GM12878 (cell line): Measurements from ENCODE around the gene NADSYN1. TPM values are rescaled to one million over a fixed set of nuclear protein-coding genes. Genes with fewer than 3 reads are reported as not detected.

Source experiments
- ATAC-seq: fragments of 200-7000 bp; cut with Tn5 transposase; 3 replicates; pipeline ENCODE4 v1.9.1; 2020; ENCODE audit warnings: mild to moderate bottlenecking, moderate library complexity
- BruUV-seq: library from RNA; stranded (reverse); fragments of 400-500 nt; replicated peaks from 2 replicates; lab custom pipeline; 2021; lab: Mats Ljungman, UMichigan
- CTCF ChIA-PET: fragments of 300-600 bp; sonication (Branson Sonifier 250); formaldehyde crosslinking; extraction: SDS; loops from one replicate; lab custom pipeline; 2021; ENCODE audit warnings: inconsistent platforms; lab: Yijun Ruan, JAX
- POLR2A ChIA-PET: fragments of 350-600 bp; formaldehyde crosslinking; extraction: SDS; loops from one replicate; lab custom pipeline; 2021; ENCODE audit warnings: inconsistent platforms; lab: Charles Lee
- RAD21 ChIA-PET: fragments of 300-600 bp; sonication (Branson Sonifier 250); formaldehyde crosslinking; loops from one replicate; lab custom pipeline; 2023; ENCODE audit warnings: antibody characterized with exemption; ENCODE audit not compliant: unreplicated experiment; lab: Charles Lee
- SMC1A ChIA-PET: fragments of 300-600 bp; sonication (Branson Sonifier 250); formaldehyde crosslinking; loops from one replicate; lab custom pipeline; 2023; ENCODE audit not compliant: unreplicated experiment, uncharacterized antibody; lab: Charles Lee
- DNase-seq: peaks from one replicate; pipeline ENCODE4 v3.0.0-alpha.2; 2011; ENCODE audit warnings: low read depth, low spot score
- FAIRE-seq: peaks from 3 replicates; lab custom pipeline; 2011; peaks lifted over from hg19 to GRCh38; lab: Jason Lieb, UNC
- H2AFZ ChIP-seq: 2 replicates; pipeline ENCODE4 v1.6.0; 2011; ENCODE audit warnings: low read depth, low read length, control low read depth; ENCODE audit not compliant: control insufficient read depth
- H3K27ac ChIP-seq: 2 replicates; pipeline ENCODE4 v1.5.1; 2011; ENCODE audit warnings: control low read depth; ENCODE audit not compliant: control insufficient read depth, insufficient read depth
- H3K27me3 ChIP-seq, 2 experiments: replicated peaks in 1 of 2; 2 replicates each; pipeline versions ENCODE4 v1.6.0 to v1.6.1; 2011; ENCODE audit warnings: low read length in 1 of 2; ENCODE audit not compliant: control insufficient read depth in 2 of 2, insufficient read depth in 2 of 2
- H3K36me3 ChIP-seq, 2 experiments: 2 replicates each; pipeline ENCODE4 v1.5.1; 2011; ENCODE audit warnings: low read length in 1 of 2; ENCODE audit not compliant: control insufficient read depth in 2 of 2, insufficient read depth in 2 of 2
- H3K4me1 ChIP-seq: 2 replicates; pipeline ENCODE4 v1.6.1; 2011; ENCODE audit warnings: mild to moderate bottlenecking, low read length, moderate library complexity, mixed read lengths; ENCODE audit not compliant: control insufficient read depth, insufficient read depth
- H3K4me2 ChIP-seq: 2 replicates; pipeline ENCODE4 v1.6.0; 2011; ENCODE audit warnings: control low read depth; ENCODE audit not compliant: control insufficient read depth, insufficient read depth
- H3K4me3 ChIP-seq: fragments of 200-600 bp; sonication (generic); 2 replicates; pipeline ENCODE4 v1.5.1; 2016
- H3K79me2 ChIP-seq: 2 replicates; pipeline ENCODE4 v1.6.0; 2011; ENCODE audit warnings: low read length; ENCODE audit not compliant: control insufficient read depth, insufficient read depth
- H3K9ac ChIP-seq: 2 replicates; pipeline ENCODE4 v1.8.0; 2011; ENCODE audit warnings: low read length, control low read depth, mixed read lengths; ENCODE audit not compliant: control insufficient read depth, insufficient read depth
- H3K9me3 ChIP-seq: replicated peaks from 3 replicates; pipeline ENCODE4 v1.5.1; 2011; ENCODE audit warnings: mild to moderate bottlenecking, low read length; ENCODE audit not compliant: control insufficient read depth, insufficient read depth
- H4K20me1 ChIP-seq: 2 replicates; pipeline ENCODE4 v1.6.0; 2011; ENCODE audit not compliant: control insufficient read depth, insufficient read depth
- CHD2 ChIP-seq: IDR thresholded peaks from 2 replicates; pipeline ENCODE4 v1.6.1; 2011; ENCODE audit warnings: low read depth, low read length, improper control_type of control experiment, borderline replicate concordance
- CHD4 ChIP-seq: fragments of 200-600 bp; sonication (generic); IDR thresholded peaks from 2 replicates; pipeline ENCODE4 v1.6.1; 2016; ENCODE audit warnings: mild to moderate bottlenecking
- EGR1 ChIP-seq, 2 experiments: IDR thresholded peaks; 1 replicate in 1 of 2; 2 replicates in 1 of 2; pipeline ENCODE4 v1.6.1; 2011 to 2012; ENCODE audit warnings: low read depth in 2 of 2, low read length in 2 of 2, borderline replicate concordance in 1 of 2, mild to moderate bottlenecking in 1 of 2, moderate library complexity in 1 of 2
- ESRRA ChIP-seq: IDR thresholded peaks from 2 replicates; pipeline ENCODE4 v1.6.1; 2012; ENCODE audit warnings: mild to moderate bottlenecking, low read length, improper control_type of control experiment
- MEF2A ChIP-seq: IDR thresholded peaks from 2 replicates; pipeline ENCODE4 v1.6.1; 2011; ENCODE audit warnings: low read depth, mild to moderate bottlenecking, low read length, moderate library complexity; ENCODE audit not compliant: insufficient read depth
- POLR2A ChIP-seq: IDR thresholded peaks from 2 replicates; pipeline ENCODE4 v1.6.1; 2011; ENCODE audit warnings: low read depth, mild to moderate bottlenecking, low read length
- POLR2AphosphoS5 ChIP-seq: IDR thresholded peaks from 2 replicates; pipeline ENCODE4 v1.6.1; 2011; ENCODE audit warnings: mild to moderate bottlenecking, low read length, inconsistent platforms
- RFX5 ChIP-seq: IDR thresholded peaks from 2 replicates; pipeline ENCODE4 v1.6.1; 2011; ENCODE audit warnings: low read depth, low read length, improper control_type of control experiment
- SUZ12 ChIP-seq: fragments of 200-600 bp; sonication (generic); IDR thresholded peaks from one replicate; pipeline ENCODE4 v1.6.1; 2018; ENCODE audit warnings: antibody characterized with exemption, mild to moderate bottlenecking; ENCODE audit not compliant: unreplicated experiment
- WRNIP1 ChIP-seq: IDR thresholded peaks from 2 replicates; pipeline ENCODE4 v1.6.1; 2011; ENCODE audit warnings: low read depth, low read length, improper control_type of control experiment, borderline replicate concordance
- WGBS: methylation state at CpG from one replicate; pipeline ENCODE4 v1.1.6; 2016; ENCODE audit warnings: low lambda C conversion rate; ENCODE audit not compliant: insufficient replicate concordance, insufficient coverage; ENCODE audit errors: missing lambda C conversion rate; 5-methylcytosine and 5-hydroxymethylcytosine counted together
- in situ Hi-C: fragments of 300-500 bp; cut with MboI; formaldehyde crosslinking; loops from 9 replicates; pipeline ENCODE4 v1.14.3; 2018; ENCODE audit warnings: mixed read lengths
- intact Hi-C: fragments of 100-400 bp; cut with micrococcal nuclease; formaldehyde crosslinking; loops from one replicate; pipeline ENCODE4 v1.14.2; 2022; ENCODE audit not compliant: unreplicated experiment
- polyA plus RNA-seq, 11 experiments: library from polyadenylated mRNA; depleted of rRNA in 4 of 11; unstranded in 6 of 11; stranded (reverse) in 5 of 11; fragments of >200 nt; fragmentation: Nextera tagmentation in 4 of 11; fragmentation: Illumina TruSeq in 1 of 11; extraction: Ambion mirVana in 4 of 11; extraction: Trizol in 1 of 11; gene quantifications; 1 replicate in 1 of 11; 2 replicates in 10 of 11; pipeline versions ENCODE4 v1.2.1 to v1.2.3, GENCODE V29; 2011 to 2016; ENCODE audit warnings: inconsistent platforms in 2 of 11, missing spikeins in 2 of 11, low read depth in 1 of 11
- total RNA-seq, 4 experiments: library from RNA; depleted of rRNA in 3 of 4; stranded (reverse); fragments of >200 nt in 3 of 4; fragmentation: Illumina TruSeq in 1 of 4; extraction: Trizol in 1 of 4; gene quantifications; 2 replicates each; pipeline versions ENCODE4 v1.2.1 to v1.2.3, GENCODE V29; 2013 to 2021
- TF ChIP-seq, protein P1 (sequence below): IDR thresholded peaks from 2 replicates; pipeline ENCODE4 v1.6.1; 2012; ENCODE audit warnings: mild to moderate bottlenecking, low read depth, low read length
- TF ChIP-seq, protein P2 (sequence below), 3 experiments: IDR thresholded peaks in 2 of 3; conservative IDR thresholded peaks in 1 of 3; 2 replicates each; pipeline ENCODE4 v1.5.1; 2011; ENCODE audit warnings: low read depth in 3 of 3, low read length in 3 of 3, mild to moderate bottlenecking in 3 of 3, control low read depth in 2 of 3, moderate library complexity in 2 of 3, inconsistent platforms in 1 of 3, mixed read lengths in 1 of 3; ENCODE audit not compliant: control insufficient read depth in 2 of 3, insufficient read depth in 1 of 3; ENCODE audit errors: extremely low read depth in 1 of 3
- TF ChIP-seq, protein P3 (sequence below): IDR thresholded peaks from 2 replicates; pipeline ENCODE4 v1.6.1; 2011; ENCODE audit warnings: borderline replicate concordance, low read depth, mild to moderate bottlenecking, moderate library complexity, mixed read lengths, low read length; ENCODE audit not compliant: insufficient read depth; ENCODE audit errors: extremely low read length

NADSYN1 gene
- total and polyA plus RNA-seq, 10 of the 15 experiments (the other 5 are each of a cell fraction or from before 2014, with no cell fraction given) = 12.2 to 90.2 (median 69.5) TPM

DNA sequence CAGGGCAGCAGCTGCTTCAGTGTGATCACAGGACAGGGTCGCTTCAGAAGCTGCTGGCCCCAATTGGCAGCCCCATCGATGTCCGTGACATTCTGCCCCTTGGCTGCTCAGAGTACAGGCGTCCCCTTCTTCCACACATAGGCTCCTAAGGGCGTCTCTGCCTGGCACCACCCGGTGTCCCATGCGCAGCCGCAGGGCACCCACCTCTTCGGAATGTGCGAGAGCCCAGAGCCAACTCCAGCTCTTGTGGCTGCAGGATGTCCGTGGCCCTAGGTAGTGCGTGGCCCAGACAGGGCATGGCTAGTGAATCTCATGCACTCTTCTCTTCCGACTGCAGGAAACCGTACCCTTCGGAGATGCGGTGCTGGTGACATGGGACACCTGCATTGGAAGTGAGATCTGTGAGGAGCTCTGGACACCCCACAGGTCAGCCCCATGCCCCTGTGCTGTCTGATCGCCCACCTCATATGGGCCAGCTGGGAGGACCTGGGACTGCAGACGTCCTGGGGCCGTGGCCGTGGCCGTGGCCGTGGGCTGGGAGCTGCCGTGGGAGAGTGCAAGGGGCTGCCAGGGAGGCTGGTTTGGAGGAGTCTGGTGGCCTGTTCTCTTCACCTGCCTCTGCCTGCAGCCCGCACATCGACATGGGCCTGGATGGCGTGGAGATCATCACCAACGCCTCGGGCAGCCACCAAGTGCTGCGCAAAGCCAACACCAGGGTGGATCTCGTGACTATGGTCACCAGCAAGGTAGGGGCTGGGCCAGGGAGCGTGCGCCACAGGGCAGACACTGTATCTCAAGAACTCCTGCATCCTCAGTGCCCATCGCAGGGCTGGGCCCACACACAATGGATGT is 20.2 kb downstream of the NADSYN1 start:
- H3K4me3 ChIP-seq = no peak overlapping the region
- FAIRE-seq (no peak), ATAC-seq (no peak), DNase-seq (no peak)
- SMC1A ChIA-PET = no interaction called here
- no peak overlapping the region for H3K4me2 ChIP-seq
- peaks cover 19 to 28% of the 10 kb centered on the region in 2 experiments for H3K36me3 ChIP-seq
- no peaks in the 10 kb centered on the region for H3K4me1 ChIP-seq
- H3K9ac ChIP-seq = no peak overlapping the region
- H4K20me1 ChIP-seq = no peaks in the 10 kb centered on the region
- BruUV-seq = no TSS peak
- RAD21 ChIA-PET = no interaction called here
- intact Hi-C loops (no loop called here), in situ Hi-C loops (no loop called here)
- H3K27ac ChIP-seq = no peak overlapping the region
- no peaks in the 10 kb centered on the region for H3K27me3 ChIP-seq
- no peaks in the 10 kb centered on the region for H3K9me3 ChIP-seq
- 96% methylated on average over 33 of the region's 33 CpGs for WGBS
- no peak for TF ChIP-seq ESRRA
- TF ChIP-seq, protein P1, sequence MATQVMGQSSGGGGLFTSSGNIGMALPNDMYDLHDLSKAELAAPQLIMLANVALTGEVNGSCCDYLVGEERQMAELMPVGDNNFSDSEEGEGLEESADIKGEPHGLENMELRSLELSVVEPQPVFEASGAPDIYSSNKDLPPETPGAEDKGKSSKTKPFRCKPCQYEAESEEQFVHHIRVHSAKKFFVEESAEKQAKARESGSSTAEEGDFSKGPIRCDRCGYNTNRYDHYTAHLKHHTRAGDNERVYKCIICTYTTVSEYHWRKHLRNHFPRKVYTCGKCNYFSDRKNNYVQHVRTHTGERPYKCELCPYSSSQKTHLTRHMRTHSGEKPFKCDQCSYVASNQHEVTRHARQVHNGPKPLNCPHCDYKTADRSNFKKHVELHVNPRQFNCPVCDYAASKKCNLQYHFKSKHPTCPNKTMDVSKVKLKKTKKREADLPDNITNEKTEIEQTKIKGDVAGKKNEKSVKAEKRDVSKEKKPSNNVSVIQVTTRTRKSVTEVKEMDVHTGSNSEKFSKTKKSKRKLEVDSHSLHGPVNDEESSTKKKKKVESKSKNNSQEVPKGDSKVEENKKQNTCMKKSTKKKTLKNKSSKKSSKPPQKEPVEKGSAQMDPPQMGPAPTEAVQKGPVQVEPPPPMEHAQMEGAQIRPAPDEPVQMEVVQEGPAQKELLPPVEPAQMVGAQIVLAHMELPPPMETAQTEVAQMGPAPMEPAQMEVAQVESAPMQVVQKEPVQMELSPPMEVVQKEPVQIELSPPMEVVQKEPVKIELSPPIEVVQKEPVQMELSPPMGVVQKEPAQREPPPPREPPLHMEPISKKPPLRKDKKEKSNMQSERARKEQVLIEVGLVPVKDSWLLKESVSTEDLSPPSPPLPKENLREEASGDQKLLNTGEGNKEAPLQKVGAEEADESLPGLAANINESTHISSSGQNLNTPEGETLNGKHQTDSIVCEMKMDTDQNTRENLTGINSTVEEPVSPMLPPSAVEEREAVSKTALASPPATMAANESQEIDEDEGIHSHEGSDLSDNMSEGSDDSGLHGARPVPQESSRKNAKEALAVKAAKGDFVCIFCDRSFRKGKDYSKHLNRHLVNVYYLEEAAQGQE = no peak
- no peak for TF ChIP-seq MEF2A
- no peak for TF ChIP-seq SUZ12
- no peak for TF ChIP-seq POLR2AphosphoS5
- TF ChIP-seq CHD2 = no peak
- TF ChIP-seq, protein P2, sequence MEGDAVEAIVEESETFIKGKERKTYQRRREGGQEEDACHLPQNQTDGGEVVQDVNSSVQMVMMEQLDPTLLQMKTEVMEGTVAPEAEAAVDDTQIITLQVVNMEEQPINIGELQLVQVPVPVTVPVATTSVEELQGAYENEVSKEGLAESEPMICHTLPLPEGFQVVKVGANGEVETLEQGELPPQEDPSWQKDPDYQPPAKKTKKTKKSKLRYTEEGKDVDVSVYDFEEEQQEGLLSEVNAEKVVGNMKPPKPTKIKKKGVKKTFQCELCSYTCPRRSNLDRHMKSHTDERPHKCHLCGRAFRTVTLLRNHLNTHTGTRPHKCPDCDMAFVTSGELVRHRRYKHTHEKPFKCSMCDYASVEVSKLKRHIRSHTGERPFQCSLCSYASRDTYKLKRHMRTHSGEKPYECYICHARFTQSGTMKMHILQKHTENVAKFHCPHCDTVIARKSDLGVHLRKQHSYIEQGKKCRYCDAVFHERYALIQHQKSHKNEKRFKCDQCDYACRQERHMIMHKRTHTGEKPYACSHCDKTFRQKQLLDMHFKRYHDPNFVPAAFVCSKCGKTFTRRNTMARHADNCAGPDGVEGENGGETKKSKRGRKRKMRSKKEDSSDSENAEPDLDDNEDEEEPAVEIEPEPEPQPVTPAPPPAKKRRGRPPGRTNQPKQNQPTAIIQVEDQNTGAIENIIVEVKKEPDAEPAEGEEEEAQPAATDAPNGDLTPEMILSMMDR (IDR thresholded peaks at IDR 0.05 in 2 of 3, conservative IDR thresholded peaks at IDR 0.05 in 1 of 3; ENCODE audit: control insufficient read depth in 2 of 3, extremely low read depth in 1 of 3, insufficient read depth in 1 of 3, low read depth in 3 of 3, low read length in 3 of 3) = no peak
- TF ChIP-seq CHD4 = no peak
- TF ChIP-seq WRNIP1 = no peak
- TF ChIP-seq, protein P3, sequence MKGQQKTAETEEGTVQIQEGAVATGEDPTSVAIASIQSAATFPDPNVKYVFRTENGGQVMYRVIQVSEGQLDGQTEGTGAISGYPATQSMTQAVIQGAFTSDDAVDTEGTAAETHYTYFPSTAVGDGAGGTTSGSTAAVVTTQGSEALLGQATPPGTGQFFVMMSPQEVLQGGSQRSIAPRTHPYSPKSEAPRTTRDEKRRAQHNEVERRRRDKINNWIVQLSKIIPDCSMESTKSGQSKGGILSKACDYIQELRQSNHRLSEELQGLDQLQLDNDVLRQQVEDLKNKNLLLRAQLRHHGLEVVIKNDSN = no peak
- TF ChIP-seq RFX5 = no peak
- no peak for TF ChIP-seq POLR2A
- TF ChIP-seq EGR1 (IDR thresholded peaks at IDR 0.05; ENCODE audit: borderline replicate concordance in 1 of 2, low read depth in 2 of 2, low read length in 2 of 2) = no peak
- CTCF ChIA-PET = no interaction called here
- POLR2A ChIA-PET = no interaction called here
- H2AFZ ChIP-seq = no peak overlapping the region
- no peaks in the 10 kb centered on the region for H3K79me2 ChIP-seq
